ENCODE measurements around the gene NOD2.

NOD2 gene

DNA sequence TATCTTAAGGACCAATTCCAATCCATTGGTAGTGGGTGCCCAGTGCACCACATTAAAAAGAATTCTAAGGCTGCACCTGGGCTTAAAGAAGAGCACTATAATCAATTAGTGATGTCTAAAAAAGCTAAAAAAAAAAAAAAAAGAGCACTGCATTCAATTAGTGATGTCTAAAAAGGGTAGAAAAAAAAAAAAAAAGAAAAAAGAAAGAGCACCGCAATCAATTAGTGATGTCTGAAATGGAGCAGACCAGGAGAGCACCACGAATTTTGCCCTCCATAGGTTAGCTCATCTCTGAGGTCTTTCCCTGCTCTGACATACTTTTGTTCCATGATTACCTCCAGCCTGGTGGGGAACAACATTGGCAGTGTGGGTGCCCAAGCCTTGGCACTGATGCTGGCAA, 29.6 kb downstream of the NOD2 start:
- no peak overlapping the region for H3K27ac ChIP-seq
- TF ChIP-seq, protein P1, sequence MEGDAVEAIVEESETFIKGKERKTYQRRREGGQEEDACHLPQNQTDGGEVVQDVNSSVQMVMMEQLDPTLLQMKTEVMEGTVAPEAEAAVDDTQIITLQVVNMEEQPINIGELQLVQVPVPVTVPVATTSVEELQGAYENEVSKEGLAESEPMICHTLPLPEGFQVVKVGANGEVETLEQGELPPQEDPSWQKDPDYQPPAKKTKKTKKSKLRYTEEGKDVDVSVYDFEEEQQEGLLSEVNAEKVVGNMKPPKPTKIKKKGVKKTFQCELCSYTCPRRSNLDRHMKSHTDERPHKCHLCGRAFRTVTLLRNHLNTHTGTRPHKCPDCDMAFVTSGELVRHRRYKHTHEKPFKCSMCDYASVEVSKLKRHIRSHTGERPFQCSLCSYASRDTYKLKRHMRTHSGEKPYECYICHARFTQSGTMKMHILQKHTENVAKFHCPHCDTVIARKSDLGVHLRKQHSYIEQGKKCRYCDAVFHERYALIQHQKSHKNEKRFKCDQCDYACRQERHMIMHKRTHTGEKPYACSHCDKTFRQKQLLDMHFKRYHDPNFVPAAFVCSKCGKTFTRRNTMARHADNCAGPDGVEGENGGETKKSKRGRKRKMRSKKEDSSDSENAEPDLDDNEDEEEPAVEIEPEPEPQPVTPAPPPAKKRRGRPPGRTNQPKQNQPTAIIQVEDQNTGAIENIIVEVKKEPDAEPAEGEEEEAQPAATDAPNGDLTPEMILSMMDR (IDR thresholded peaks at IDR 0.05) = no peak
- no peak for TF ChIP-seq ZFX (IDR thresholded peaks at IDR 0.05; ENCODE audit: borderline replicate concordance)

DNA sequence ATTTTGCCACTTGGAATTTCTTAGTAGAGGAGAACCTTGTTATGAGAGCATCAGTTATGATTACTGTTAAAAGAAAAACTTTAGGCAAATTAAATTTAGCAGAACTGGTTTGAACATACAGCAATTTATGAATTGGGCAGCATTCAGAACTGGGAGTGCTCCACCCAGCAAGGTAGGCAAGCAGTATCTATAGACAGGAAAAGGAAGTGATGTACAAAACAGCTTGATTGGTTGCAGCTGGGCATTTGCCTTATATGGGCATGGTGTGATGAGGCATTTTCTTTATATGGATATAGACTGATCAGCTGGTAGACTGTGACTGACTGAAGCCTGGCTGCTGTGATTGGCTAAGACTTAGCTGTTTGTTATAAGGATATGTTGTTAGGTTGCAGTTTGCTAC, 30.9 kb downstream of the NOD2 start:
- no peak for TF ChIP-seq ZFX (IDR thresholded peaks at IDR 0.05; ENCODE audit: borderline replicate concordance)
- TF ChIP-seq, protein P1 (IDR thresholded peaks at IDR 0.05) = no peak
- no peak overlapping the region for H3K27ac ChIP-seq

DNA sequence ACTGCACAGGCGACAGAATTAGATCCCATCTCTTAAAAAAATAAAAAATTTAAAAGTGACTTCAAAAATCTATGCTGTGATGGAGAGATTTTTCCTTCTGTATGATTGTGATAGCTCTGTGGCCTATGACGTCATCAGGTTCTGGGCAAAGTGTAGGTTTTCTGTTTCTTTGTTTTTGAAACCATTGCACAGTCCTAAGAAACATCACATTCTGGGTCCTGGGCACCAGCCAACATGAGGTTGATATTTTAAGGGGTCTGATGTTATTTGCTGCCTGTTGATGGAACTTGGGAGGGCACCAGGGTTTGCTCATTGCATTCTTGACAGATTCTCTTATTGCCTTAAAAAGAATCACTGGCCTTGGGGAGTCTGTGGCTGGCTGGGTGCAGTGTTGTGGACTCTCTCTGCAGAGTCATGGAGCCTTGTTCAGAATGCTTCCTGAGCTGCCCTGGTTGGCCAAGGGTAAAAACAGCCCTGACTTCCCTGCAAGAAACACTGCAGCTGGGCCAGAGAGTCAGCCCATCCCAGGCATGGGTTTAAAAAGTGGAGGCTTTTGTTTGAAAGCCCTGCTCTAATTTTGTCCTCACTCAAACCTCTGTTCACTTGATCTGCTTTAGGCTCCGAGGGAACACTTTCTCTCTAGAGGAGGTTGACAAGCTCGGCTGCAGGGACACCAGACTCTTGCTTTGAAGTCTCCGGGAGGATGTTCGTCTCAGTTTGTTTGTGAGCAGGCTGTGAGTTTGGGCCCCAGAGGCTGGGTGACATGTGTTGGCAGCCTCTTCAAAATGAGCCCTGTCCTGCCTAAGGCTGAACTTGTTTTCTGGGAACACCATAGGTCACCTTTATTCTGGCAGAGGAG, 38.0 kb downstream of the NOD2 start:
- TF ChIP-seq, protein P1 (IDR thresholded peaks at IDR 0.05) = no peak
- TF ChIP-seq ZFX (IDR thresholded peaks at IDR 0.05; ENCODE audit: borderline replicate concordance) = no peak
- no peak overlapping the region for H3K27ac ChIP-seq

DNA sequence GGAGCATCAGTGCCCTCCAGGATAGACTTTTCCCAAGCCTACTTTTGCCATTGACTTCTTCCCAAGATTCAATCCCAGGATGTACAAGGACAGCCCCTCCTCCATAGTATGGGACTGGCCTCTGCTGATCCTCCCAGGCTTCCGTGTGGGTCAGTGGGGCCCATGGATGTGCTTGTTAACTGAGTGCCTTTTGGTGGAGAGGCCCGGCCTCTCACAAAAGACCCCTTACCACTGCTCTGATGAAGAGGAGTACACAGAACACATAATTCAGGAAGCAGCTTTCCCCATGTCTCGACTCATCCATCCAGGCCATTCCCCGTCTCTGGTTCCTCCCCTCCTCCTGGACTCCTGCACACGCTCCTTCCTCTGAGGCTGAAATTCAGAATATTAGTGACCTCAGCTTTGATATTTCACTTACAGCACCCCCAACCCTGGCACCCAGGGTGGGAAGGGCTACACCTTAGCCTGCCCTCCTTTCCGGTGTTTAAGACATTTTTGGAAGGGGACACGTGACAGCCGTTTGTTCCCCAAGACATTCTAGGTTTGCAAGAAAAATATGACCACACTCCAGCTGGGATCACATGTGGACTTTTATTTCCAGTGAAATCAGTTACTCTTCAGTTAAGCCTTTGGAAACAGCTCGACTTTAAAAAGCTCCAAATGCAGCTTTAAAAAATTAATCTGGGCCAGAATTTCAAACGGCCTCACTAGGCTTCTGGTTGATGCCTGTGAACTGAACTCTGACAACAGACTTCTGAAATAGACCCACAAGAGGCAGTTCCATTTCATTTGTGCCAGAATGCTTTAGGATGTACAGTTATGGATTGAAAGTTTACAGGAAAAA, 38.8 kb downstream of the NOD2 start:
- no peak overlapping the region for H3K27ac ChIP-seq
- TF ChIP-seq, protein P1 (IDR thresholded peaks at IDR 0.05) = no peak
- TF ChIP-seq ZFX (IDR thresholded peaks at IDR 0.05; ENCODE audit: borderline replicate concordance) = no peak

DNA sequence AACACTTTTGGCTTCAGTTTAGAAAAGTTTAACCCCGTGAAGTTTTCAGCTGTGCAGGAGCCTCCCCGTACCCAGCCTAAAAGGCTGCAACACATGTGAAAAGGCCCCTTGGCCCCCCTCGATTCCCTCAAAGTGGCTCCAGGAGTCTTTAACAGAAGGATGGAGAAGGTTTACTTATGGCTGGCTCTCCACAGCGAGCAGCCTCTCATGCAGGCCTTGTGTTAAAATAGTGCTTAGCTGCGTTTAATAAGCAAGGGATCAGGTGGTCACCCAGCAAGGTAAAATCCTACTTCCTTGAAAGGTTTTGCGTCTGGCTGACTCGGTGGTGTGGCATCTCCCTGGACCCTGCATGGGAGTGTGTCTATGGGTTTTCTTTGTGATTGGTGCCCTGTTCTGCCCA, 40.1 kb downstream of the NOD2 start:
- no peak for TF ChIP-seq ZFX (IDR thresholded peaks at IDR 0.05; ENCODE audit: borderline replicate concordance)
- TF ChIP-seq, protein P1 (IDR thresholded peaks at IDR 0.05) = no peak
- no peak overlapping the region for H3K27ac ChIP-seq

DNA sequence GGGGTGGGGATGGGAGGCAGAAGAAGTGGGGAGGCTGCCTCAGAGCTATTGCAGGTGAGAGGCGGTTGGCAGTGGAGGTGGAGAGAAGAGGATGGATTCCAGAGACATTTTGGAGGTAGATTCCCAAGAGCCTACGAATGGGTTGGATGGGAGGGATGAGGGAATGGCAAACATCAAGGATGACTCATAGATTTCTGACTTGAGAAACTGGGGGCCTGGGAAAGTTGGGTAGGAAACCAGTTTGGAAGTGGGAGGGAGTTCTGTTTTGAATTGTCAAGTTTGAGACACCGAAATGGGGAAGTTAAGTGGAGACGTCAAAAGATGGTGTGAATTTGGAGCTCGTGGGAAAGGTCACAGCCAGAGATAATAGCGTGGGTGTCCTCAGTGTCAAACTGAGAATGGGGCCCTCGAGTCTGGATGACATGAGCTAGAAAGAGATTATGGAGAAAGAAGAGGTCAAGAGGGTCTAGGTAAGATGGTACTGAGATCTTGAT, 42.3 kb downstream of the NOD2 start:
- TF ChIP-seq ZFX (IDR thresholded peaks at IDR 0.05; ENCODE audit: borderline replicate concordance) = no peak
- TF ChIP-seq, protein P1 (IDR thresholded peaks at IDR 0.05) = no peak
- H3K27ac ChIP-seq = no peak overlapping the region
